ENCODE measurements around the gene MAGEF1.

DNA sequence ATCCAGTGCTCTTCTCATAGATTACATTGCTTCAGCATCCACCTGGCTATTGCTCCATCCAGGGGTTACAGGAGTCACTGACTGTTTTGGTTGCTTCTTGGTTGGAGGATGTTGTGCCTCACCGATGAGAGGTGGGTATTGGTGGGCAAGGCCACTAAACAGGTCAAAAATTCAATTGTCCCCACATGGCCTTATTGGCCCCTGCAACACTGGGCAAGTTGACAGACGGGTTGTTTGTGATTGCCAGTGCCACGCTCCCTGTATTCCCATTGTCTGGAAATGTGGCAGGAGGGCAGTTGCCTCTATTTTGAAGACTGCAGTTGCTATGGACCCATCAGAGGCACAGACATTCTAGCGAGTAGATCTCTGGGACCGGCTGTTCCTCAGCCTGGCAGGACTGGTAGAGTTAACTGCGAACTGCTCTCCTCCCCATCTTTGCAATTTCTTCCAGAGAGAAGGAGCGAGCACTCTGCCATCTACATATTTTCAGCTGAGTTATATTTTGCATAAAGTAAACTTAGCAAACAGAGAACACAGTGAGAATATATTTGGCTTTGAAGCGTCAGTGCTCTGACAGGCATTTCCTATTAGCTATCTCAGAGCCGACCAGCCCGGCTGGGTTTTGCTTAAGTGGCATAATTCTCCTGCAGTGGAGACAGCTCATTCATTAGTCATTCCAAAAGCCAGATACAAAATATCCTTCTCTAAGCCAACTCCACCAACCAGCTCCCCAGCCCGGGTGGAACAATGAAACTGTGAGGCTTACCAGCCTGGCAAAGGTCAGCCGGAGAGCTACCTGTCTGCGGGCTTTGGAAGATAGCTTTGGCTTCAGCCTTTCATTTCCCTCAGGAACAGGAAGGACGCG is 26.0 kb upstream of the MAGEF1 start:
- TF ChIP-seq, protein P1, sequence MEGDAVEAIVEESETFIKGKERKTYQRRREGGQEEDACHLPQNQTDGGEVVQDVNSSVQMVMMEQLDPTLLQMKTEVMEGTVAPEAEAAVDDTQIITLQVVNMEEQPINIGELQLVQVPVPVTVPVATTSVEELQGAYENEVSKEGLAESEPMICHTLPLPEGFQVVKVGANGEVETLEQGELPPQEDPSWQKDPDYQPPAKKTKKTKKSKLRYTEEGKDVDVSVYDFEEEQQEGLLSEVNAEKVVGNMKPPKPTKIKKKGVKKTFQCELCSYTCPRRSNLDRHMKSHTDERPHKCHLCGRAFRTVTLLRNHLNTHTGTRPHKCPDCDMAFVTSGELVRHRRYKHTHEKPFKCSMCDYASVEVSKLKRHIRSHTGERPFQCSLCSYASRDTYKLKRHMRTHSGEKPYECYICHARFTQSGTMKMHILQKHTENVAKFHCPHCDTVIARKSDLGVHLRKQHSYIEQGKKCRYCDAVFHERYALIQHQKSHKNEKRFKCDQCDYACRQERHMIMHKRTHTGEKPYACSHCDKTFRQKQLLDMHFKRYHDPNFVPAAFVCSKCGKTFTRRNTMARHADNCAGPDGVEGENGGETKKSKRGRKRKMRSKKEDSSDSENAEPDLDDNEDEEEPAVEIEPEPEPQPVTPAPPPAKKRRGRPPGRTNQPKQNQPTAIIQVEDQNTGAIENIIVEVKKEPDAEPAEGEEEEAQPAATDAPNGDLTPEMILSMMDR (IDR thresholded peaks at IDR 0.05; ENCODE audit: insufficient read depth, low read depth, low read length): no peak
- TF ChIP-seq EZH2 (IDR thresholded peaks at IDR 0.05; ENCODE audit: insufficient read depth, low read length): no peak

Measured in astrocyte (in vitro differentiated cells and primary cell).